IPS-NIHi7 (cell line): ENCODE results near the gene TANC1.

ENCODE experiments used
- DNase-seq: peaks from one replicate; pipeline ENCODE4 v3.0.0; 2012; ENCODE audit warnings: mixed read lengths; ENCODE audit errors: extremely low spot score

TANC1 gene

DNA sequence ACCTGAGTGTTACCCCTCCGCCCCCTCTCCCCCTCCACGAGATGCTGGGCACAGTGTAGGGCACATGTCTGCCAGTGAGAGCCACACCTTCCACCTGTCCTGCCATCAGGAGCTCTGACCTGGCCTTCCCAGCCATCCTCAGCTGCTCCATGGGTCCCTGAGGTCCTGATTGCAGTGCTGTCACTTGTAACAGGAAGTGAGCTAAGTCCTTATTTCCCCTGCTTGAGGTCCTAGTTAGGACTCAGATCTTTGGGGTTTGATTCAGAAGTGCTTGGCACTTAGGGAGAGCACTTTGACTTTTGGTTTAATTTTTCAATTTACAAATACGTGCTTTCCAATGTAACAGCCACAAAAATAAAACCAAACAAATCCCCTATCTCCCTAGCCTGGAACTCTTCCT lies 192.5 kb downstream of the TANC1 start:
- no peak for DNase-seq

GRCh38 chr2:159163930-159164329 lies 195.5 kb downstream of the TANC1 start:
- DNase-seq: no peak

DNA sequence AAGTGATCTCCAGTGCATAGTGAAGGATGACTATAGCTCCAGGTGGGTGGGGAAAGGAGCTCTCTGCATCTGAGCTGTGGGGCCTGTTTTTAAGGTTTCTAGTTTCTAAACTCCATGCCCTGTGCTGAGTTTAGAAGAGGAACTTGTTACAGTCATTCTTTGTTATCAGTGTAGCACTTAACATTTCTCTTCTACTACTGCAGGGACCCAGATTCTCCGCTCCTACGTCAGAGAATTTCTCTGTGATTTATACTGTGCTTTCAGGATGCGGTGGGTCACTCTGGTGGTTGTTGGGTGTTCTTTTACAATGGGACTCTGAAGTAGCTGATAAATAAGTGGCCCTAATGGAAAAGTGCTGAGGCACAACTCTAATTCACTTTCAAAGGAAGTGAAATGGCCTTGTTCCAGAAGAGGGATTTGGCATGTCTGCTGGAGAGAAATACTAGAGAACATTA lies 196.0 kb downstream of the TANC1 start:
- DNase-seq: no peak

DNA sequence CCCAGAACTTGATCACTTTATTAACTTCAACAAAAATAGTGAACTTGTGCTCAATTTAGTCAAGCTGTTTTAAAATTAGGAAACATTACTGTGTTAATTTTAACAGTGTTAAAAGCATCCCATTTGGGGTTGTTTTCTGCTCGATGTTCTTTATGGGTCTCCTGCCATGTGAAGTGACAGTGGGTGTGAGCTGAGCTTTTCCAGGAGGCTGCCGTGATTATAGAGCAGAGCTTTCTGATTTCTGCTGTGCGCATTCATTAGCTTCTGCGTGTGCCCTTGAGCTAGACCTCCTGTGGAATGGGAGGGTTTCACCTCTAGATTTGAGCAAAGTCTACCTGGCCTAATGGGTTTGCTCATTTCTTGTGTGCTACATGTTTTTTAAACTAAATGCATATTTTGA lies 196.6 kb downstream of the TANC1 start:
- no peak for DNase-seq

GRCh38 chr2:159168707-159169106 lies 200.3 kb downstream of the TANC1 start:
- DNase-seq: no peak

GRCh38 chr2:159169187-159169586 lies 200.7 kb downstream of the TANC1 start:
- no peak for DNase-seq

GRCh38 chr2:159172403-159172802 lies 204.0 kb downstream of the TANC1 start:
- DNase-seq: no peak

GRCh38 chr2:159174759-159175158 lies 206.3 kb downstream of the TANC1 start:
- DNase-seq: no peak

- no peak for DNase-seq
Measured at GRCh38 chr2:159175182-159175581, 206.7 kb downstream of the TANC1 start.

DNA sequence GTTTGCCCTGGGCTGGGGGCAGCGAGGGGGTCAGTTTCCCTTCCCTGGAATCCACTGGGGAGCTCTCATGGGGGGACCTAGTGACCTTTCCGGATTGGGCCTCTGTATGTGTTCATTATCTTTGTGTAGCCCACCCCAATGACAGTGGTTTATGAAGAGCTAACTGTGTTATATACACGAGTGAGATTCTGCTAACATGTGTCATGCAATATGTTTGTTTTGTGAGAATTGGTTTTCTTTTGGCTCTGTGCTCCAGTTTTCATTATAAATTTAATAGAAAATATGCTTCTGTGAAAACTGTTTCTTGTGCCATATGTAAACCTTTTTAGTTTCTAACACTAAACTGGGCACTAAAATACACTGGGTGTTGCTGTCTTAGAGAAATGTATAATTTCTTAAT lies 207.5 kb downstream of the TANC1 start:
- no peak for DNase-seq

DNA sequence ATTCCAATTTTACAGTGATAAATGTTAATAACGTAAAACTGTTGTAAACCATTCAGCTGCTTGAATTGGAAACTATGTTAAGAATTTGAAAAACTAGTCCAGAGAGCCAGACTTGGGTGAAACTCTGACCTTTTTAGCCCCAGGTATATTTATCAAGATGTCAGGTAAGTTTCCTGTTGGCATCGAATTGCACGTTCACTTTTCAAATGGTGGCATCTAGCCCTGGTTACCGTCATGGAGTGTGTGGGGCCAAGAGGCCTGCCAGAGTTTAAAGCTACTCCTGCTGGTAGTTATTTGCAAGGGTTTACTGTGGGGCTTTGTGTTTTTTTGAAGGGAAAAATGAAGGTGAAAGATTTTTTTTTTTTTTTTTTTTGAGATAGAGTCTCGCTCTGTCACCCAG lies 208.1 kb downstream of the TANC1 start:
- DNase-seq: no peak

DNA sequence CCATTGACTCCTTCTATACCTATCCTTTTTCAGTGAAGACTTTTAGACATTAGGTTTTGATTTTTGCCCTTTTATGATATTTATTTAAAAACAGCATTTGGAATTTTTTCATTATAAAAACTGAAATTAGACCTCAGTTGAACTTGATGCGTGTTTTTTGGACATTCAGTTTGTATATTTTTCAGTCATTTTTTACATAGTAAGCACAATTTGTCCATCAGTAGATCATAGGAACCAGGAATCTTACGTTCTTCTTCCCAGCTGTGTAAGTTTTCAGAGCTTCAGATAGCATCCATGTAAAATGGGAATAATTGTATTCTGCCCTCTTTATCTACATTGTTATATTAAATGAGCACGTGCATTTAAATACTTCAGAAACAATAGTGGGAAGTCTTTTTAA lies 208.9 kb downstream of the TANC1 start:
- no peak for DNase-seq

- no peak for DNase-seq
Measured at GRCh38 chr2:159177957-159178356, 209.5 kb downstream of the TANC1 start.

DNA sequence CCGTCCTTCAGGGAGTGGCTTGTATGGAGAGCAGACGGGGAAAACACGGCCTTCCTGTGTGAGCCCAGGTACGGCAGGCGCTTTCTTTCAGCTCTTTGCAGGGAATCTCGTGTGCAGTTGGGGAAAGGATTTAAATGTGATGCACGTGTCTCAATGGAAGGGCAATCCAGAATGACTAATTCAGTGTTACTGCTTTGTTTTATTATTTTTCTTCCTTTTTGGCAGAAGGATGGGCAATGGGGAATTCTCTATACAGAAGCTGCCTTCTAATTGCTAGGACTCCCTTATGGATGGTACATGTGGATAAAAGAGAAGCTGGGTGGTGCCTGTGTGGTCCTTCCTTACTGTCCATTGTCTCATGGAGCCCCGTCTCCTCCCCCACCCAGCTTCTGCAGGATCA lies 210.7 kb downstream of the TANC1 start:
- no peak for DNase-seq

GRCh38 chr2:159179696-159180095 lies 211.3 kb downstream of the TANC1 start:
- no peak for DNase-seq

DNA sequence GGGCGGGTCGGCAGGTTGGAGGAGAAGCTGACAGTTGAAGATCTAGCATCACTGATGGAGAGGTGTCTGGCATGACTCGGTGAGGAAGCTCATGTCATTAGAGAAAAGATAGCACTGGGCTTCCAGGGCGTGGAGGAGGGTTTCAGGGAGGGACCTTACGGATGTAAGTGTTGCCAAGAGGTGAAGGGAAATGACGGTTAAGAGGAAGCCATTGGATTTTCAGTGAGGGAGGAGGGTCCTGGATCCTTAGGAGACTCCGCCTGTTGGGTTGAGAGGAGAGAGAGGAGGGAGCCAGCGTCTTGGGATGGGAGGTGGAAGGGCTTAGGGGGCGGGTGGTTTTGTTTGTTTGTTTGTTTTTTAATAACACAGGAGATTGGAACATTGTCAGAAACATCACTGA lies 214.9 kb downstream of the TANC1 start:
- DNase-seq: no peak

DNA sequence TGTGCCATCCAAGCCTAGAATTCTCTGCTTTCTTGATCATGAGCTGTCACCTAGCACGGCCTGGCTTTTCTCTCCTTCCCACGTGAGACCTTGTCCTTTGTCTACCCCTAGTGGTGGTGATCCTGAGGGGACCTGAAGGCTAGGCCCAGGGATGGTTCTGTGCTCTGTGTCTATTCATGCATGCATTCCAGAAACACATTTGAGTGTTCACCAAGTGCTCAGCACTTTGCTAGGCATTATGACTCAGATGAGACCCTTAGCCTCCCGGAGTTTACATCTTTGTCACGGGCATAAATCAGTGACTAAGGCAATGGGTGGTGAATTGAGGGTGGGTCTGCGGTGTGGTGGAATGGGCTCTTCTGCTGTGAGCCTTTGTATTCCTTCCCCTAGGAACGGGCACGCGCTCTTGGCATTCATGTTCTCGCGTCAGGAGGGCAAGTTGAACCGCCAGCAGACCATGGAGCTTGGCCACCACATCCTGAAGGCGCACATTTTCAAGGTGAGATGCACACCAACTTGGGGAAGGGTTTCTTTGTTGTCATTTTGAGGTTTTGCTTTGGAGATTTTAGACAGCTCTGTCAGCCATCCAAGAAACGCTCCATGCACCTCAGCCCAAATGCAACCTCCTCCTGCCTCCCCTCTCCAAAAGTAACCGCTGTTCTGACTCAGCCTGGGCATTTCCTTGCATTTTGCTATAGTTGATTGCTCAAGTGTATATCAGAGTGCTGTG lies 217.1 kb downstream of the TANC1 start:
- peak; percentile 52 for DNase-seq

GRCh38 chr2:159186462-159186861 lies 218.0 kb downstream of the TANC1 start:
- DNase-seq: no peak

- no peak for DNase-seq
Measured at GRCh38 chr2:159187106-159187505, 218.7 kb downstream of the TANC1 start.

GRCh38 chr2:159188449-159188848 lies 220.0 kb downstream of the TANC1 start:
- no peak for DNase-seq

GRCh38 chr2:159192371-159192918 lies 224.0 kb downstream of the TANC1 start:
- no peak for DNase-seq

DNA sequence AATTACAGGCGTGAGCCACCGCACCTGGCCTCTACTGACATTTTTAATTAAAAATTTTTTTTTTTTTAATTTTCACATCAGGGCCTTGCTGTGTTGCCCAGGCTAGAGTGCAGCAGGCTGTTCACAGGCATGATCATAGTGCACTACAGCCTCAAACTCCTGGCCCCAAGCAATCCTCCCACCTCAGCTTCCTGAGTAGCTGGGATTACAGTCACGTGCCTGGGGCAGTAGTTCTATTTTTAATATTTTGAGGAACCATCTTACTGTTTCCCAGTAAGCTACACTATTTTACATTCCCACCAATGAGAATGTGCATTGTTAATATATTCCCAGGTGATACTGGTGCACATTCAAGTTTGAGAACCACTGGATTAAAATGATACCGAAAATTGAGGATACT lies 225.4 kb downstream of the TANC1 start:
- DNase-seq: no peak

DNA sequence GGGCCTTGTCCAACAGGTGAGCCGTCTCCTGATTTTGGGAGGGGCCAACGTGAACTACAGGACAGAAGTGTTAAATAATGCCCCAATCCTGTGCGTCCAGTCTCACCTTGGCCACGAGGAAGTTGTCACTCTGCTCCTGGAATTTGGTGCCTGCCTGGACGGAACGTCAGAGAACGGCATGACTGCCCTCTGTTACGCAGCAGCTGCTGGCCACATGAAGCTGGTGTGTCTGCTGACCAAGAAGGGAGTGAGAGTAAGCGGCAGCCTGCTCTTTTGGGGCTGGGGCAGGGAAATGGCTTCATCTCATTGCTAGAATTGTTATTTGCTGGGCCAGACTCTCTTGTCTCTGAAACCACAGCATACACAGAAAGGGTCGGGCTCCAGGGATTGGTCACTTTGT lies 225.8 kb downstream of the TANC1 start:
- DNase-seq: no peak

DNA sequence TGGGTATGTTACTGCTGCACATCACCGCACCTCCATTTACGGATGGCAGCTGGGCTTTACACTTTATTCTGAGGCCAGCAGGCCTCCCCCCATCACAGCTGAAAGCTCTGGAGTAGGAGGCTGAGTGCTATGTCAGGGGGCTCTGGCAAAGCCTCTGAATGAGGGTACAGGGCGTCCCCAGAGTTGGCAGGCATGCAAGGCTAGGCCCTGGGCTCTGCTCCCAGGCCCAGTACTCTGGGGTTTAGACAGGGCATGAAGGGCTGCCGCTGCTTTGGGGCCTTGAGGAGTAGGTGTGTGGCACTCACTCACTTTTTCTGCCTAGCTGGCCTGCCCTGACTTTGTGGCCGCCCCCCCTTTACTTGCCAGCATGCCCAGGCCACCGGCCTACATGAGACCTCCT lies 227.3 kb downstream of the TANC1 start:
- no peak for DNase-seq
